Renal cortex interstitium (tissue), 11 donors: ENCODE data around the gene STRADB. TPM values are rescaled to one million over a fixed set of nuclear protein-coding genes. Genes with fewer than 3 reads are reported as not detected.
A peak's percentile ranks its signal among the peaks of the same experiment; 100 is the strongest.
"Not testable (repeated sequence)": the region's sequence is repeated elsewhere in the genome, so short reads cannot be mapped to it uniquely, and the experiment has no call there.

Experiments
- DNase-seq, 11 donors: peaks; one replicate each; pipeline ENCODE4 v3.0.0-alpha.2; 2013; ENCODE audit warnings: low read depth in 9 of 11, low spot score in 4 of 11; ENCODE audit errors: extremely low read depth in 1 of 11
- polyA plus RNA-seq, 3 donors: library from polyadenylated mRNA; unstranded; fragments of 120-200 nt; gene quantifications; one replicate each; pipeline ENCODE4 v1.2.1, GENCODE V29; 2013; ENCODE audit not compliant: insufficient read length in 3 of 3

The STRADB gene
- polyA plus RNA-seq, 3 donors: 70.8 to 98.7 (median 98.4) TPM

GRCh38 chr2:201450954-201451291 is 617 bp upstream of the STRADB start:
- peak in 1 of 11 donors; percentile 29 for DNase-seq

- DNase-seq: no peak
Observed at GRCh38 chr2:201452058-201452921, 750 bp downstream of the STRADB start.

- no peak for DNase-seq
Observed at GRCh38 chr2:201452922-201453643, 1.5 kb downstream of the STRADB start.

GRCh38 chr2:201458381-201458780 is 6.8 kb downstream of the STRADB start:
- no peak for DNase-seq

- no peak for DNase-seq
Observed at GRCh38 chr2:201460532-201460931, 9.0 kb downstream of the STRADB start.

- DNase-seq: no peak
Observed at GRCh38 chr2:201464547-201464946, 13.0 kb downstream of the STRADB start.

- no peak for DNase-seq
Observed at GRCh38 chr2:201465524-201465971, 14.0 kb downstream of the STRADB start.

GRCh38 chr2:201466050-201466675 is 14.6 kb downstream of the STRADB start:
- peak in 4 of 11 donors; percentile 22 to 53 (median 46) for DNase-seq

GRCh38 chr2:201467666-201468065 is 16.1 kb downstream of the STRADB start:
- no peak for DNase-seq

GRCh38 chr2:201470821-201471731 is 19.5 kb downstream of the STRADB start:
- no peak for DNase-seq

GRCh38 chr2:201471732-201472393 is 20.3 kb downstream of the STRADB start:
- no peak for DNase-seq

- DNase-seq: no peak
Observed at GRCh38 chr2:201472411-201472810, 20.9 kb downstream of the STRADB start.

- no peak for DNase-seq
Observed at GRCh38 chr2:201482543-201482942, 31.0 kb downstream of the STRADB start.

GRCh38 chr2:201483342-201483741 is 31.8 kb downstream of the STRADB start:
- no peak for DNase-seq

GRCh38 chr2:201483758-201484157 is 32.2 kb downstream of the STRADB start:
- not testable (repeated sequence) for DNase-seq

- no peak for DNase-seq
Observed at GRCh38 chr2:201484805-201485204, 33.3 kb downstream of the STRADB start.

GRCh38 chr2:201490291-201490690 is 38.8 kb downstream of the STRADB start:
- DNase-seq: no peak

GRCh38 chr2:201496785-201497184 is 45.2 kb downstream of the STRADB start:
- no peak for DNase-seq
